Measurements from ENCODE around the gene PDP2. TPM values are rescaled to one million over a fixed set of nuclear protein-coding genes. Genes with fewer than 3 reads are reported as not detected.

The PDP2 gene
- total and polyA plus RNA-seq, 9 of the 15 experiments (the other 6 are each of a cell fraction or from before 2014, with no cell fraction given) = 2.5 to 24.3 (median 7.2) TPM

DNA sequence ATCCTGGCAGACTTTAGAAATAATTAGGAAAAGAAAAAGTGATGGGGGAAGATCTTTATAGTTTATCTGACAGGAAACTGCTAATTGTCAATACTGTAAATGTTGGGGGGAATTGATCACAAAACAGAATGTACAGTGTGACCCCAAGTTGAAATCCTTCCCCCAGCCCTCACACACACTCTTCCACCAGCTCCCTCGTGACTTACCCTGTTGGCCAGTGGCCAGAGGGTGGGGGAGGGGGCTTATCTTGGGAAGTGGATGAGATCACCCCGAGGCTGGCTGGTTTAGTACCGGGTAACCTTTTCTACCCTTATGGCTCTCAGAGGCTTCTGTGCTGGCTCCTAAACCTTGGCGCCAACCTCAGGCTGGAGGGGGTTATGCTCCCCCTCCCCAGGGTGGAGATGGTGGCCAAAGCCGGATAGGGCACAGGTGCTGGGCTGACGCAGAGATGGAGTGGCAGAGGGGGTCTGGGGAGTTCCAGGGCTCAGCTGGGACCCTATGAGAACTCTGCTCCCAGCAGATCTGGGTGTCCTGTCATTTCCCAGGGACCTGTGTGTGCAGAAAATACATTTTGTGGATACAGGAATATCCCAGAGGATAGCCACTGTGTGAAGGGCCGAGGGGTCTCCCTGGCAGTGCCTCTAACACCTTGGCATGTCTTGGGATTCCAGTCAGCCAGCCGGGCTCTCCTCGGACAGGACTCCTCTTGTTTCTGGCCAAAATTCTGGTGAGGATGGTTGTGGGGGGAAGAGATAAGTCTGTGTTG is 19.8 kb downstream of the PDP2 start (continued):
- TF ChIP-seq ETV5 (CRISPR knock-in tag; IDR thresholded peaks at IDR 0.05; ENCODE audit: low read depth) (no peak), EGR1 (conservative IDR thresholded peaks at IDR 0.05) (peak; percentile 4; the same call in 1 of the 2 replicates), ZNF12 (CRISPR knock-in tag; IDR thresholded peaks at IDR 0.05) (no peak), MYC (IDR thresholded peaks at IDR 0.05; ENCODE audit: low read depth, low read length) (peak; percentile 91), MYC (CRISPR knock-in tag; IDR thresholded peaks at IDR 0.05; ENCODE audit: borderline replicate concordance, low read depth) (no peak), NR4A1 (CRISPR knock-in tag; IDR thresholded peaks at IDR 0.05) (no peak), NR4A1 (tag; IDR thresholded peaks at IDR 0.05) (peak; percentile 17; the same call in 1 of the 2 replicates), NFIC (IDR thresholded peaks at IDR 0.05) (peak; percentile 100), ZNF347 (CRISPR knock-in tag; IDR thresholded peaks at IDR 0.05; ENCODE audit: low read depth) (no peak), BCOR (IDR thresholded peaks at IDR 0.05) (no peak), NFRKB (IDR thresholded peaks at IDR 0.05; ENCODE audit: low read depth) (peak; percentile 83), MTA1 (IDR thresholded peaks at IDR 0.05; ENCODE audit: borderline replicate concordance) (0 out of 2 replicates have a peak, but pooled peaks have one; percentile 23), GTF2A2 (tag; IDR thresholded peaks at IDR 0.05) (no peak), MAZ (CRISPR knock-in tag; conservative IDR thresholded peaks at IDR 0.05 in 1 of 2, IDR thresholded peaks at IDR 0.05 in 1 of 2) (peak; percentile 44 to 58; a peak in 2 of 4 replicates), GTF2F1 (IDR thresholded peaks at IDR 0.05; ENCODE audit: low read depth, low read length) (peak; percentile 47; the same call in 1 of the 2 replicates), TOE1 (IDR thresholded peaks at IDR 0.05; ENCODE audit: borderline replicate concordance) (peak; percentile 94), TOE1 (CRISPR knock-in tag; IDR thresholded peaks at IDR 0.05; ENCODE audit: borderline replicate concordance, low read depth) (no peak), SNRNP70 (optimal IDR thresholded peaks at IDR 0.05; ENCODE audit: low read depth, low read length) (no peak), SMAD4 (CRISPR knock-in tag; conservative IDR thresholded peaks at IDR 0.05) (peak; percentile 61; the same call in 1 of the 2 replicates), E2F3 (CRISPR knock-in tag; IDR thresholded peaks at IDR 0.05) (no peak), TRIM24 (IDR thresholded peaks at IDR 0.05) (peak; percentile 65 to 86)
- TF ChIP-seq, protein P1, sequence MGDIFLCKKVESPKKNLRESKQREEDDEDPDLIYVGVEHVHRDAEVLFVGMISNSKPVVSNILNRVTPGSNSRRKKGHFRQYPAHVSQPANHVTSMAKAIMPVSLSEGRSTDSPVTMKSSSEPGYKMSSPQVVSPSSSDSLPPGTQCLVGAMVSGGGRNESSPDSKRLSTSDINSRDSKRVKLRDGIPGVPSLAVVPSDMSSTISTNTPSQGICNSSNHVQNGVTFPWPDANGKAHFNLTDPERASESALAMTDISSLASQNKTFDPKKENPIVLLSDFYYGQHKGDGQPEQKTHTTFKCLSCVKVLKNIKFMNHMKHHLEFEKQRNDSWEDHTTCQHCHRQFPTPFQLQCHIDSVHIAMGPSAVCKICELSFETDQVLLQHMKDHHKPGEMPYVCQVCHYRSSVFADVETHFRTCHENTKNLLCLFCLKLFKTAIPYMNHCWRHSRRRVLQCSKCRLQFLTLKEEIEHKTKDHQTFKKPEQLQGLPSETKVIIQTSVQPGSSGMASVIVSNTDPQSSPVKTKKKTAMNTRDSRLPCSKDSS (IDR thresholded peaks at IDR 0.05; ENCODE audit: low read depth, partially characterized antibody) = no peak
- TF ChIP-seq, protein P2, sequence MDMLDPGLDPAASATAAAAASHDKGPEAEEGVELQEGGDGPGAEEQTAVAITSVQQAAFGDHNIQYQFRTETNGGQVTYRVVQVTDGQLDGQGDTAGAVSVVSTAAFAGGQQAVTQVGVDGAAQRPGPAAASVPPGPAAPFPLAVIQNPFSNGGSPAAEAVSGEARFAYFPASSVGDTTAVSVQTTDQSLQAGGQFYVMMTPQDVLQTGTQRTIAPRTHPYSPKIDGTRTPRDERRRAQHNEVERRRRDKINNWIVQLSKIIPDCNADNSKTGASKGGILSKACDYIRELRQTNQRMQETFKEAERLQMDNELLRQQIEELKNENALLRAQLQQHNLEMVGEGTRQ (CRISPR knock-in tag; IDR thresholded peaks at IDR 0.05) = peak; percentile 77
- TF ChIP-seq, protein P3, sequence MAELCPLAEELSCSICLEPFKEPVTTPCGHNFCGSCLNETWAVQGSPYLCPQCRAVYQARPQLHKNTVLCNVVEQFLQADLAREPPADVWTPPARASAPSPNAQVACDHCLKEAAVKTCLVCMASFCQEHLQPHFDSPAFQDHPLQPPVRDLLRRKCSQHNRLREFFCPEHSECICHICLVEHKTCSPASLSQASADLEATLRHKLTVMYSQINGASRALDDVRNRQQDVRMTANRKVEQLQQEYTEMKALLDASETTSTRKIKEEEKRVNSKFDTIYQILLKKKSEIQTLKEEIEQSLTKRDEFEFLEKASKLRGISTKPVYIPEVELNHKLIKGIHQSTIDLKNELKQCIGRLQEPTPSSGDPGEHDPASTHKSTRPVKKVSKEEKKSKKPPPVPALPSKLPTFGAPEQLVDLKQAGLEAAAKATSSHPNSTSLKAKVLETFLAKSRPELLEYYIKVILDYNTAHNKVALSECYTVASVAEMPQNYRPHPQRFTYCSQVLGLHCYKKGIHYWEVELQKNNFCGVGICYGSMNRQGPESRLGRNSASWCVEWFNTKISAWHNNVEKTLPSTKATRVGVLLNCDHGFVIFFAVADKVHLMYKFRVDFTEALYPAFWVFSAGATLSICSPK (IDR thresholded peaks at IDR 0.05; ENCODE audit: borderline replicate concordance) = no peak
- TF ChIP-seq, protein P4, sequence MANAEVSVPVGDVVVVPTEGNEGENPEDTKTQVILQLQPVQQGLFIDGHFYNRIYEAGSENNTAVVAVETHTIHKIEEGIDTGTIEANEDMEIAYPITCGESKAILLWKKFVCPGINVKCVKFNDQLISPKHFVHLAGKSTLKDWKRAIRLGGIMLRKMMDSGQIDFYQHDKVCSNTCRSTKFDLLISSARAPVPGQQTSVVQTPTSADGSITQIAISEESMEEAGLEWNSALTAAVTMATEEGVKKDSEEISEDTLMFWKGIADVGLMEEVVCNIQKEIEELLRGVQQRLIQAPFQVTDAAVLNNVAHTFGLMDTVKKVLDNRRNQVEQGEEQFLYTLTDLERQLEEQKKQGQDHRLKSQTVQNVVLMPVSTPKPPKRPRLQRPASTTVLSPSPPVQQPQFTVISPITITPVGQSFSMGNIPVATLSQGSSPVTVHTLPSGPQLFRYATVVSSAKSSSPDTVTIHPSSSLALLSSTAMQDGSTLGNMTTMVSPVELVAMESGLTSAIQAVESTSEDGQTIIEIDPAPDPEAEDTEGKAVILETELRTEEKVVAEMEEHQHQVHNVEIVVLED (CRISPR knock-in tag; IDR thresholded peaks at IDR 0.05) = no peak

Data from K562 (cell line).